ENCODE results near the gene TMEM63A.

GRCh38 chr1:225824533-225824941 is 57.6 kb downstream of the TMEM63A start:
- no peak for TF ChIP-seq CTCF (IDR thresholded peaks at IDR 0.05 in 4 of 5, conservative IDR thresholded peaks at IDR 0.05 in 1 of 5)
- no peak for TF ChIP-seq POLR2A (IDR thresholded peaks at IDR 0.05)
